HepG2 (cell line): Measurements from ENCODE around the gene RBBP6. TPM values are rescaled to one million over a fixed set of nuclear protein-coding genes. Genes with fewer than 3 reads are reported as not detected.

ENCODE experiments used
- ATAC-seq: fragments of 200-7000 bp; cut with Tn5 transposase; 3 replicates; pipeline ENCODE4 v1.9.1; 2020; ENCODE audit warnings: mild to moderate bottlenecking, moderate library complexity
- BruUV-seq: library from RNA; stranded (reverse); fragments of 400-500 nt; replicated peaks from 2 replicates; lab custom pipeline; 2021; lab: Mats Ljungman, UMichigan
- CTCF ChIA-PET: fragments of 300-600 bp; formaldehyde crosslinking; extraction: SDS; loops from one replicate; lab custom pipeline; 2021; ENCODE audit warnings: low total read pairs, inconsistent platforms, low intra/inter-chr PET ratio; lab: Yijun Ruan, JAX
- POLR2A ChIA-PET: fragments of 350-600 bp; sonication (Branson Sonifier 250); formaldehyde crosslinking; loops from one replicate; lab custom pipeline; 2020; ENCODE audit warnings: antibody characterized with exemption, inconsistent platforms; lab: Yijun Ruan, JAX
- DNase-seq: peaks from one replicate; pipeline ENCODE4 v3.0.0-alpha.2; 2015; ENCODE audit warnings: low spot score
- FAIRE-seq: peaks from 3 replicates; lab custom pipeline; 2011; peaks lifted over from hg19 to GRCh38; lab: Jason Lieb, UNC
- H2AFZ ChIP-seq: one replicate; pipeline ENCODE4 v1.6.1; 2011; ENCODE audit warnings: low read length, inconsistent platforms
- H3K27ac ChIP-seq: fragments of 300-600 bp; 3 replicates; pipeline ENCODE4 v1.8.0; 2011; ENCODE audit warnings: mixed run types, mild to moderate bottlenecking, mixed read lengths, low read length, inconsistent platforms; ENCODE audit not compliant: insufficient read depth; ENCODE audit errors: extremely low read length
- H3K27me3 ChIP-seq, 2 experiments: fragments of 200-600 bp in 1 of 2; 2 replicates in 1 of 2; 3 replicates in 1 of 2; pipeline versions ENCODE4 v1.6.0 to v1.8.0; 2011; ENCODE audit warnings: low read length in 2 of 2, mild to moderate bottlenecking in 2 of 2, moderate library complexity in 2 of 2, inconsistent platforms in 1 of 2; ENCODE audit not compliant: insufficient read depth in 2 of 2, control insufficient read depth in 1 of 2
- H3K36me3 ChIP-seq, 2 experiments: fragments of 200-600 bp in 1 of 2; replicated peaks in 1 of 2; 2 replicates in 1 of 2; 3 replicates in 1 of 2; pipeline versions ENCODE4 v1.5.1 to v1.8.0; 2011; ENCODE audit warnings: low read length in 2 of 2, inconsistent platforms in 1 of 2; ENCODE audit not compliant: insufficient read depth in 2 of 2, control insufficient read depth in 1 of 2
- H3K4me1 ChIP-seq: 2 replicates; pipeline ENCODE4 v1.5.1; 2012; ENCODE audit warnings: low read length, inconsistent platforms; ENCODE audit not compliant: insufficient read depth
- H3K4me2 ChIP-seq: 2 replicates; pipeline ENCODE4 v1.6.0; 2011; ENCODE audit warnings: low read depth, low read length, inconsistent platforms
- H3K4me3 ChIP-seq, 3 experiments: fragments of 200-600 bp in 1 of 3; sonication (generic), shearing (Covaris generic) in 1 of 3; replicated peaks in 1 of 3; 2 replicates each; pipeline ENCODE4 v1.5.1; 2011 to 2016; ENCODE audit warnings: low read length in 3 of 3, inconsistent platforms in 2 of 3, low read depth in 2 of 3, mild to moderate bottlenecking in 2 of 3, control low read depth in 1 of 3, mixed read lengths in 1 of 3; ENCODE audit not compliant: insufficient read depth in 1 of 3
- H3K79me2 ChIP-seq: one replicate; pipeline ENCODE4 v1.6.1; 2011; ENCODE audit warnings: low read length, inconsistent platforms; ENCODE audit not compliant: insufficient read depth
- H3K9ac ChIP-seq: 2 replicates; pipeline ENCODE4 v1.6.0; 2011; ENCODE audit warnings: mild to moderate bottlenecking, low read depth, low read length, inconsistent platforms; ENCODE audit not compliant: insufficient read depth
- H3K9me3 ChIP-seq: 2 replicates; pipeline ENCODE4 v1.5.1; 2012; ENCODE audit warnings: mild to moderate bottlenecking, low read length
- H4K20me1 ChIP-seq: 2 replicates; pipeline ENCODE4 v1.6.0; 2011; ENCODE audit warnings: inconsistent platforms, mild to moderate bottlenecking, low read length, moderate library complexity; ENCODE audit not compliant: insufficient read depth
- CC2D1A ChIP-seq: sonication (generic); formaldehyde crosslinking; IDR thresholded peaks from 2 replicates; pipeline ENCODE4 v1.8.1; 2023; ENCODE audit warnings: mild to moderate bottlenecking, missing genetic modification reagents
- FOXK1 ChIP-seq: sonication (generic); formaldehyde crosslinking; IDR thresholded peaks from 2 replicates; pipeline ENCODE4 v1.4.0; 2020; ENCODE audit warnings: low read depth, missing genetic modification reagents, borderline replicate concordance
- FOXK2 ChIP-seq: fragments of 450-650 bp; IDR thresholded peaks from 2 replicates; pipeline ENCODE4 v1.6.1; 2016
- GMEB2 ChIP-seq: IDR thresholded peaks from 2 replicates; pipeline ENCODE4 v1.6.1; 2016; ENCODE audit warnings: missing biosample characterization, missing genetic modification reagents, low read depth
- IRF1 ChIP-seq: sonication (generic); formaldehyde crosslinking; IDR thresholded peaks from 2 replicates; pipeline ENCODE4 v1.4.0; 2020; ENCODE audit warnings: low read depth, mild to moderate bottlenecking, missing genetic modification reagents
- KDM2A ChIP-seq: sonication (generic); formaldehyde crosslinking; IDR thresholded peaks from 2 replicates; pipeline ENCODE4 v1.4.0; 2020; ENCODE audit warnings: low read depth, missing genetic modification reagents, borderline replicate concordance
- MATR3 ChIP-seq: sonication (generic); formaldehyde crosslinking; IDR thresholded peaks from 2 replicates; pipeline ENCODE4 v1.4.0; 2020; ENCODE audit warnings: missing genetic modification reagents
- NFRKB ChIP-seq: fragments of 450-650 bp; IDR thresholded peaks from 2 replicates; pipeline ENCODE4 v1.6.1; 2017
- PHB2 ChIP-seq: fragments of 450-650 bp; IDR thresholded peaks from 2 replicates; pipeline ENCODE4 v1.6.1; 2018; ENCODE audit not compliant: partially characterized antibody
- RCOR2 ChIP-seq: IDR thresholded peaks from 2 replicates; pipeline ENCODE4 v1.6.1; 2016; ENCODE audit warnings: missing biosample characterization, missing genetic modification reagents
- SCMH1 ChIP-seq: sonication (generic); formaldehyde crosslinking; IDR thresholded peaks from 2 replicates; pipeline ENCODE4 v1.9.0; 2021; ENCODE audit warnings: missing genetic modification reagents, mild to moderate bottlenecking, borderline replicate concordance
- TBX3 ChIP-seq: fragments of 450-650 bp; IDR thresholded peaks from 2 replicates; pipeline ENCODE4 v1.6.1; 2017; ENCODE audit warnings: antibody characterized with exemption, mild to moderate bottlenecking, inconsistent platforms, borderline replicate concordance
- TFDP1 ChIP-seq: IDR thresholded peaks from 2 replicates; pipeline ENCODE4 v1.6.1; 2016; ENCODE audit warnings: missing compliant biosample characterization, missing genetic modification reagents, borderline replicate concordance
- XRCC5 ChIP-seq: fragments of 200-400 bp; formaldehyde crosslinking; optimal IDR thresholded peaks from 2 replicates; pipeline ENCODE3; 2017; ENCODE audit warnings: mild to moderate bottlenecking, low read length
- ZFP36 ChIP-seq: fragments of 150-350 bp; IDR thresholded peaks from 2 replicates; pipeline ENCODE4 v1.6.1; 2018; ENCODE audit warnings: borderline replicate concordance, low read length, low read depth; ENCODE audit not compliant: partially characterized antibody
- ZNF20 ChIP-seq: sonication (generic); formaldehyde crosslinking; IDR thresholded peaks from 2 replicates; pipeline ENCODE4 v1.4.0; 2020; ENCODE audit warnings: mild to moderate bottlenecking, moderate library complexity, missing genetic modification reagents
- ZNF383 ChIP-seq: sonication (generic); formaldehyde crosslinking; IDR thresholded peaks from 2 replicates; pipeline ENCODE4 v1.4.0; 2020; ENCODE audit warnings: missing genetic modification reagents, mild to moderate bottlenecking, borderline replicate concordance
- ZNF597 ChIP-seq: sonication (generic); formaldehyde crosslinking; IDR thresholded peaks from 2 replicates; pipeline ENCODE4 v1.5.0; 2020; ENCODE audit warnings: missing genetic modification reagents
- ZNF670 ChIP-seq: sonication (generic); formaldehyde crosslinking; IDR thresholded peaks from 2 replicates; pipeline ENCODE4 v1.8.0; 2022; ENCODE audit warnings: mild to moderate bottlenecking, missing genetic modification reagents, borderline replicate concordance
- ZNF761 ChIP-seq: sonication (generic); formaldehyde crosslinking; conservative IDR thresholded peaks from 2 replicates; pipeline ENCODE4 v1.4.0; 2020; ENCODE audit warnings: mild to moderate bottlenecking, missing genetic modification reagents
- in situ Hi-C: cut with HindIII; loops from 2 replicates; pipeline ENCODE4 v1.10.0; 2017; ENCODE audit warnings: low pct_unique_long_range_greater_than_20kb; ENCODE audit not compliant: extremely low pct_ligation_motif_present
- intact Hi-C: fragments of 100-400 bp; cut with micrococcal nuclease; formaldehyde crosslinking; loops from one replicate; pipeline ENCODE4 v1.10.0; 2022; ENCODE audit not compliant: unreplicated experiment
- polyA plus RNA-seq, 8 experiments: library from polyadenylated mRNA; depleted of rRNA in 3 of 8; stranded (reverse) in 7 of 8; unstranded in 1 of 8; fragments of >200 nt; fragmentation: Illumina TruSeq in 4 of 8; extraction: Trizol in 4 of 8; gene quantifications; 2 replicates each; pipeline versions ENCODE4 v1.2.1 to v1.2.3, GENCODE V29; 2011 to 2016; ENCODE audit warnings: low read depth in 4 of 8, missing spikeins in 1 of 8, mixed read lengths in 1 of 8; ENCODE audit not compliant: insufficient read depth in 1 of 8
- total RNA-seq, 5 experiments: library from RNA; depleted of rRNA; stranded (reverse); fragments of >200 nt; fragmentation: Illumina TruSeq; extraction: Trizol; gene quantifications; 2 replicates each; pipeline ENCODE4 v1.2.3, GENCODE V29; 2016; ENCODE audit warnings: low read depth in 1 of 5

RBBP6 gene
- total and polyA plus RNA-seq, 2 of the 13 experiments (the other 11 are each of a cell fraction or from before 2014, with no cell fraction given), result 37.1 to 70.9 TPM

GRCh38 chr16:24518498-24518897, 20.9 kb upstream of the RBBP6 start:
- Histone ChIP-seq H3K36me3 (no peaks in the 10 kb centered on the region), H3K9ac (no peak overlapping the region), H3K27me3 (peaks cover 0 to 4% of the 10 kb centered on the region in 2 experiments; a peak in 2 of 5 replicates)

More at GRCh38 chr16:24518498-24518897, 20.9 kb upstream of the RBBP6 start:
- Histone ChIP-seq H3K79me2 (no peaks in the 10 kb centered on the region), H3K4me1 (peaks cover 19% of the 10 kb centered on the region), H4K20me1 (no peaks in the 10 kb centered on the region), H3K27ac (no peak overlapping the region), H3K9me3 (no peaks in the 10 kb centered on the region), H3K4me2 (no peak overlapping the region), H2AFZ (no peak overlapping the region), H3K4me3 (no peak overlapping the region)
- FAIRE-seq, result no peak
- POLR2A ChIA-PET, result no interaction called here
- intact Hi-C loops, result loop anchor here (5.0 to 10.0 kb wide), 2 partner anchors 34 to 286 kb away; no protein-coding TSS in a partner anchor
- no peak for ATAC-seq
- BruUV-seq, result no TSS peak
- CTCF ChIA-PET, result interaction anchor here (2.3 to 2.8 kb wide), 2 partner anchors 20 to 170 kb away, joined by 15 to 23 read pairs; partner anchors contain the start of gene RBBP6
- TF ChIP-seq PHB2, result no peak
- TF ChIP-seq GMEB2 (CRISPR knock-in tag), result no peak
- TF ChIP-seq FOXK2, result no peak
- no peak for TF ChIP-seq FOXK1 (CRISPR knock-in tag)
- TF ChIP-seq IRF1 (CRISPR knock-in tag), result no peak
- no peak for TF ChIP-seq NFRKB
- TF ChIP-seq TBX3, result no peak
- TF ChIP-seq ZNF670 (CRISPR knock-in tag), result no peak
- no peak for TF ChIP-seq ZNF761 (CRISPR knock-in tag)
- no peak for TF ChIP-seq RCOR2 (CRISPR knock-in tag)
- TF ChIP-seq TFDP1 (CRISPR knock-in tag), result no peak
- no peak for TF ChIP-seq KDM2A (CRISPR knock-in tag)
- TF ChIP-seq ZNF597 (CRISPR knock-in tag), result no peak
- TF ChIP-seq SCMH1 (CRISPR knock-in tag), result no peak
- no peak for TF ChIP-seq ZNF20 (CRISPR knock-in tag)
- TF ChIP-seq XRCC5, result no peak
- no peak for TF ChIP-seq CC2D1A (CRISPR knock-in tag)
- TF ChIP-seq ZNF383 (CRISPR knock-in tag), result no peak
- TF ChIP-seq MATR3 (CRISPR knock-in tag), result no peak
- no peak for TF ChIP-seq ZFP36
- in situ Hi-C loops, result no loop called here
- DNase-seq, result no peak
